ENCODE results near the gene CHMP4B.
"Not testable (repeated sequence)": the region's sequence is repeated elsewhere in the genome, so short reads cannot be mapped to it uniquely, and the experiment has no call there.

The CHMP4B gene

GRCh38 chr20:33789858-33790182 is 21.3 kb upstream of the CHMP4B start:
- TF ChIP-seq CTCF (IDR thresholded peaks at IDR 0.05; ENCODE audit: extremely low read depth, missing control alignments): no peak
- DNase-seq (ENCODE audit: low spot score): no peak

- DNase-seq (ENCODE audit: low spot score): no peak
- no peak for TF ChIP-seq CTCF (IDR thresholded peaks at IDR 0.05; ENCODE audit: extremely low read depth, missing control alignments)
These were observed 20.6 kb upstream of the CHMP4B start for GRCh38 chr20:33790566-33790965.

- TF ChIP-seq CTCF (IDR thresholded peaks at IDR 0.05; ENCODE audit: extremely low read depth, missing control alignments): no peak
- DNase-seq (ENCODE audit: low spot score): no peak
These were observed 20.1 kb upstream of the CHMP4B start for GRCh38 chr20:33791021-33791420.

GRCh38 chr20:33791540-33791939 is 19.6 kb upstream of the CHMP4B start:
- no peak for TF ChIP-seq CTCF (IDR thresholded peaks at IDR 0.05; ENCODE audit: extremely low read depth, missing control alignments)

GRCh38 chr20:33791959-33792597 is 19.1 kb upstream of the CHMP4B start:
- TF ChIP-seq CTCF (IDR thresholded peaks at IDR 0.05; ENCODE audit: extremely low read depth, missing control alignments): peak; percentile 63
- peak; percentile 73 for DNase-seq (ENCODE audit: low spot score)

More at GRCh38 chr20:33791540-33791939, 19.6 kb upstream of the CHMP4B start:
- no peak for DNase-seq (ENCODE audit: low spot score)

GRCh38 chr20:33792598-33792989 is 18.6 kb upstream of the CHMP4B start:
- DNase-seq (ENCODE audit: low spot score): not testable (repeated sequence)

GRCh38 chr20:33793011-33793931 is 17.9 kb upstream of the CHMP4B start:
- TF ChIP-seq CTCF (IDR thresholded peaks at IDR 0.05; ENCODE audit: extremely low read depth, missing control alignments): no peak
- no peak for DNase-seq (ENCODE audit: low spot score)

Measured in GM20000 (cell line).